NCI-H460 (cell line): ENCODE data around the gene ZC3H10. TPM values are rescaled to one million over a fixed set of nuclear protein-coding genes. Genes with fewer than 3 reads are reported as not detected.

Experiments used
- DNase-seq: peaks from one replicate; pipeline ENCODE4 v3.0.0-alpha.2; 2016; ENCODE audit warnings: low read depth; ENCODE audit errors: extremely low read depth
- total RNA-seq: library from RNA; depleted of rRNA; stranded (reverse); fragments of >200 nt; shearing (Covaris generic); gene quantifications from 2 replicates; pipeline ENCODE4 v1.2.3, GENCODE V29; 2014

Gene ZC3H10
- total RNA-seq, 1 experiment from 2014 or later = 5.3 TPM

GRCh38 chr12:56126732-56127239, 8.7 kb downstream of the ZC3H10 start:
- no peak for DNase-seq

- no peak for DNase-seq
Observed at GRCh38 chr12:56127485-56127887, 9.4 kb downstream of the ZC3H10 start.

GRCh38 chr12:56127888-56128669, 10.0 kb downstream of the ZC3H10 start, which contains the start of gene ESYT1:
TSS of gene ESYT1 (plus strand) at chr12:56128267. CDS start at chr12:56128320, 53 bp downstream.
- DNase-seq = peak; percentile 99

- DNase-seq = no peak
Observed at GRCh38 chr12:56128670-56129205, 10.7 kb downstream of the ZC3H10 start.

- no peak for DNase-seq
Observed at GRCh38 chr12:56129206-56129941, 11.3 kb downstream of the ZC3H10 start.

GRCh38 chr12:56129942-56130495, 12.0 kb downstream of the ZC3H10 start:
- DNase-seq = no peak

- no peak for DNase-seq
Observed at GRCh38 chr12:56130876-56131275, 12.8 kb downstream of the ZC3H10 start.

GRCh38 chr12:56134897-56135296, 16.8 kb downstream of the ZC3H10 start:
- no peak for DNase-seq

- DNase-seq = no peak
Observed at GRCh38 chr12:56137853-56138571, 19.9 kb downstream of the ZC3H10 start.

GRCh38 chr12:56141946-56142784, 24.1 kb downstream of the ZC3H10 start:
- no peak for DNase-seq

GRCh38 chr12:56143217-56143616, 25.2 kb downstream of the ZC3H10 start:
- DNase-seq = no peak

GRCh38 chr12:56143870-56144269, 25.8 kb downstream of the ZC3H10 start:
- no peak for DNase-seq

- DNase-seq = no peak
Observed at GRCh38 chr12:56145217-56145616, 27.2 kb downstream of the ZC3H10 start.

GRCh38 chr12:56146492-56147460, 28.7 kb downstream of the ZC3H10 start:
- no peak for DNase-seq

GRCh38 chr12:56150563-56150962, 32.5 kb downstream of the ZC3H10 start:
- no peak for DNase-seq

- peak; percentile 49 for DNase-seq
Observed at GRCh38 chr12:56151672-56152131, 33.6 kb downstream of the ZC3H10 start.

GRCh38 chr12:56152132-56152755, 34.2 kb downstream of the ZC3H10 start, which contains the start of gene MYL6B:
TSS of gene MYL6B (plus strand) at chr12:56152587. CDS start at chr12:56153919, 1,332 bp downstream.
- peak; percentile 91 for DNase-seq
